Measurements from ENCODE around the gene IMPDH1.
"Not testable (repeated sequence)": the region's sequence is repeated elsewhere in the genome, so short reads cannot be mapped to it uniquely, and the experiment has no call there.

The IMPDH1 gene

DNA sequence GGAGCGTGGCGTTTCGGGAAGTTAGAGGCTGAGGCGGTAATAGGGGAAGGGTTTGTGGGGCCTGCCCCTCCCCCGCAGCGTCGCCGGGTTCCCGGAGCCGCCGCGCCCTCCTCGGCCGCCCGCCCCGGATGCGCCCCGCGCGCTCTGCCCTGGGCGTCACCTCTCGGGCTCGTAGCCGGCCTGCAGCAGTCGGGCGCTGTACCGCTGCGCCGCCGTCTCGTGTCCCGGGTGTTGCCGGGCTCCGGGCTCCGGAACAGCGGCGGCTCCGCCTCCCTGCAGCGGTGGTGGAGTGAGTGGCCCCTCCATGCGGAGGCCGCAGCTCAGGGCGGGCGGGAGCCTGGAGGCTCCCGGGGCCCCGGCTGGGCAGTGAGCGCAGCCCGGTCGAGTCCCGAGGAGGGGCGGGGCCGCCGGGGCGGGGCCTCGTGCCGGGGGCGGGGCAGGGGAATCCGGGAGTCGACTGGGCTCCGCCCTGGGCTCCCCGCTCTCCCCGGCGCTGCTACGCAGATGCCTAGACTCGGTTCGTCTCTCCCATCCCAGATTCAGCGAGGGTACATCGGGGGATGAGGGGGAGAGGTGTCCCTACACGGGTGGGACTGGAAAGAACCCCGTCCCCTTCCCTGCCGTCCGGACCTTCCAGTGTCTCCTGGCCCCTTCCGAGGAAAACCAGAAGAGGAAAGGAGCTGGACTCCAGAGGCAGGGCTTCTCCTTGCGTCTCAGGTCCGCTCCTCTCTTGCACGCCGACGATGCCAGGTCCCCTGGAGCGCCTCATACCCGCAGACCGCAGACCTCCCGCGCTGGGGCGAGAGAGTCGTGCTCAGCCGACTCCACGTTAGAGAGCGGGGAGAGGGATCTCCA, at the start of gene IMPDH1:
Gene IMPDH1 (minus strand): TSS at position 387 of the 855 bp plus-strand sequence. CDS start 81 bp downstream, at position 306.
- peaks cover 86% of the 10 kb centered on the region for H3K27me3 ChIP-seq (ENCODE audit: insufficient read depth, low read length)
- no peaks in the 10 kb centered on the region for H3K36me3 ChIP-seq (ENCODE audit: insufficient read depth, low read depth, low read length)
- peak within 1 kb of the TSS; percentile 41; the same call in 1 of the 2 replicates for H3K9ac ChIP-seq (ENCODE audit: low read depth, low read length)
- H3K4me3 ChIP-seq (ENCODE audit: low read length) = peak within 1 kb of the TSS; percentile 88
- H3K4me1 ChIP-seq (ENCODE audit: insufficient read depth, low read length) = peaks cover 15% of the 10 kb centered on the region; the same call in 1 of the 2 replicates
- H3K27ac ChIP-seq (ENCODE audit: low read length) = no peak within 1 kb of the TSS
- no peaks in the 10 kb centered on the region for H3K9me3 ChIP-seq (ENCODE audit: insufficient read depth, low read depth, low read length)

DNA sequence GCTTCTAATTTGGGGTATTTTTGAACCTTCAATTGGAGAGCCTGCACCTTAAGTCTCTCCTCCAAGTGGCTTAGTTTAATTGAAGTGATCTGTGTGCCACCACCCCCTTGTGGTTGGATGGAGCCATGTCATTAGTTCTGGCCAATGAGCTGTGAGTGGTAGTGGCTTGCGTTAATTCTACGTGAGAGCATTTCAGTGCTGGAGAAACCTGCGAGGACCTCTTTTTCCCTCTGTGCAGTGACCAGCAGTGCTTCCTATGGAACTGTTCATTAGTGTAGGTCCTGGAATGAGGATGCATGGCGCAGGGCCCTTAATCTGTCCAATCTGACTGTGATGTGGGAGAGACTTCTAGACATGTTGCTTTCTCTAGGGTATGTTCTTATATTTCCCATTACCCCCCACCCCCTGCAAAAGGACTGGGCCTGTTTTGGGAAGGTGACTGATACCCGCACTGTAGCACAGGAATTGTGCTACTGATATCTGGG, 49.7 kb upstream of the IMPDH1 start:
- Histone ChIP-seq H3K27me3 (ENCODE audit: insufficient read depth, low read length) (peaks cover 6% of the 10 kb centered on the region; the same call in 1 of the 2 replicates), H3K36me3 (ENCODE audit: insufficient read depth, low read depth, low read length) (peaks cover 28% of the 10 kb centered on the region), H3K4me3 (ENCODE audit: low read length) (no peak overlapping the region), H3K9me3 (ENCODE audit: insufficient read depth, low read depth, low read length) (no peaks in the 10 kb centered on the region), H3K27ac (ENCODE audit: low read length) (no peak overlapping the region), H3K4me1 (ENCODE audit: insufficient read depth, low read length) (peaks cover 9% of the 10 kb centered on the region), H3K9ac (ENCODE audit: low read depth, low read length) (0 out of 2 replicates have a peak overlapping the region, but pooled peaks have one; percentile 18)

DNA sequence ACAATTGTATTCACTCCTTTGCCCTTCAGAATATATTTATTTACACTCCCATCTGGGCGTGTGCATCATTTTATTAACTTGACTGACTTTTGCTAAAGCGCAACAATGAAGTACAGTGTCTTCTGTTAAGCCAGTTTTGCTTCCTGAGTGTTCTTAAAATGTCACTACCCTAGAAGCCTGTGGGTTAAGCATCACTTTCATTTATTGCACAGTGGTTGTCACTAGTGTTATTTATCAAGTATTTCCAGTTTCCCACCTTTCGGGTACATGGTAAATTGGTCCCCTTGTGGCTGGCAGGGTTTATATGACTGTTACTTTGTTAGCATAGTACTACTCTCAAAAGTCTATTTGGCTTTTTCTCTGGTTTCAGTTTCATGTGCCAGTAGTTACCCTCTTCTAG, 49.2 kb upstream of the IMPDH1 start:
- H3K4me1 ChIP-seq (ENCODE audit: insufficient read depth, low read length) = peaks cover 13% of the 10 kb centered on the region
- H3K36me3 ChIP-seq (ENCODE audit: insufficient read depth, low read depth, low read length) = peaks cover 28% of the 10 kb centered on the region
- H3K27ac ChIP-seq (ENCODE audit: low read length) = no peak overlapping the region
- no peak overlapping the region for H3K4me3 ChIP-seq (ENCODE audit: low read length)
- peaks cover 6% of the 10 kb centered on the region; the same call in 1 of the 2 replicates for H3K27me3 ChIP-seq (ENCODE audit: insufficient read depth, low read length)
- H3K9me3 ChIP-seq (ENCODE audit: insufficient read depth, low read depth, low read length) = no peaks in the 10 kb centered on the region
- no peak overlapping the region for H3K9ac ChIP-seq (ENCODE audit: low read depth, low read length)

DNA sequence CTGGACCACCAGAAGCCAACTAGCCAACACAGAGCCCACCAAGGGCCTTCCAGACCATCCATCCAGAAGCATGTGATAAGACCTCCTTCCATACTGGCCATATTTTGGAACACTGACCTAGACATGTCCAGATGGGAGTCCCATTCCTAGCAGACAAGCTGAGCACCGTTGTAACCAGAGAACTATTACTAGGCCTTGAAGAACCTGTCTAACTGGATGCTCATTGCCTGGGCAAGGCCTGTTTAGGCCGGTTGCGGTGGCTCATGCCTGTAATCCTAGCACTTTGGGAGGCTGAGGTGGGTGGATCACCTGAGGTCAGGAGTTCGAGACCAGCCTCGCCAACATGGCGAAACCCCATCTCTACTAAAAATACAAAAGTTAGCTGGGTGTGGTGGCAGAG, 47.6 kb upstream of the IMPDH1 start:
- H3K4me3 ChIP-seq (ENCODE audit: low read length) = peak overlapping the region; percentile 100
- peaks cover 16% of the 10 kb centered on the region for H3K4me1 ChIP-seq (ENCODE audit: insufficient read depth, low read length)
- not testable (repeated sequence) for H3K9me3 ChIP-seq (ENCODE audit: insufficient read depth, low read depth, low read length); H3K27me3 ChIP-seq (ENCODE audit: insufficient read depth, low read length); H3K27ac ChIP-seq (ENCODE audit: low read length)
- H3K9ac ChIP-seq (ENCODE audit: low read depth, low read length) = peak overlapping the region; percentile 100; the same call in 1 of the 2 replicates
- peaks cover 28% of the 10 kb centered on the region for H3K36me3 ChIP-seq (ENCODE audit: insufficient read depth, low read depth, low read length)

DNA sequence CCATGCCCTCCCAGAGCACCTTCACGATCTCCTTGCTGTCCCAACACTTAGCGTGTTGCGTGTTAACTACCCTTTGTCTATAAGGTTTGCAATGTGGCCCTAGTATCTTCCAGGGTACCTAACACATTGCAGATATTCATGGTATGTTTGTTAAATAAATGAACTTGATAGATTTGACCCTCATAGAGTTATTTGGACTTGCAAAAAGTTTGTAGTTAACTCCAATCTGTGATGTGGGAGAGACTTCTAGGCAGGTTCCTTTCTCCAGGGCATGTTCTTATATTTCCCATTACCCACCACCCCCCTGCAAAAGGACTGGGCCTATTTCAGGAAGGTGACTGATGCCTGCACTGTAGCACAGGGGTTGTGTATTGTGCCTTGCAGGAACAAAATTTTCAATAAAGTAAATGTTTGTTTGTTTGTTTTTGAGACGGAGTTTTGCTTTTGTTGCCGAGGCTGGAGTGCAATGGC, 46.5 kb upstream of the IMPDH1 start:
- Histone ChIP-seq H3K9me3 (ENCODE audit: insufficient read depth, low read depth, low read length) (no peaks in the 10 kb centered on the region), H3K4me1 (ENCODE audit: insufficient read depth, low read length) (peaks cover 20% of the 10 kb centered on the region), H3K27ac (ENCODE audit: low read length) (peak overlapping the region; percentile 97), H3K4me3 (ENCODE audit: low read length) (peak overlapping the region; percentile 100), H3K9ac (ENCODE audit: low read depth, low read length) (peak overlapping the region; percentile 100), H3K36me3 (ENCODE audit: insufficient read depth, low read depth, low read length) (peaks cover 28% of the 10 kb centered on the region), H3K27me3 (ENCODE audit: insufficient read depth, low read length) (peaks cover 6% of the 10 kb centered on the region; the same call in 1 of the 2 replicates)

DNA sequence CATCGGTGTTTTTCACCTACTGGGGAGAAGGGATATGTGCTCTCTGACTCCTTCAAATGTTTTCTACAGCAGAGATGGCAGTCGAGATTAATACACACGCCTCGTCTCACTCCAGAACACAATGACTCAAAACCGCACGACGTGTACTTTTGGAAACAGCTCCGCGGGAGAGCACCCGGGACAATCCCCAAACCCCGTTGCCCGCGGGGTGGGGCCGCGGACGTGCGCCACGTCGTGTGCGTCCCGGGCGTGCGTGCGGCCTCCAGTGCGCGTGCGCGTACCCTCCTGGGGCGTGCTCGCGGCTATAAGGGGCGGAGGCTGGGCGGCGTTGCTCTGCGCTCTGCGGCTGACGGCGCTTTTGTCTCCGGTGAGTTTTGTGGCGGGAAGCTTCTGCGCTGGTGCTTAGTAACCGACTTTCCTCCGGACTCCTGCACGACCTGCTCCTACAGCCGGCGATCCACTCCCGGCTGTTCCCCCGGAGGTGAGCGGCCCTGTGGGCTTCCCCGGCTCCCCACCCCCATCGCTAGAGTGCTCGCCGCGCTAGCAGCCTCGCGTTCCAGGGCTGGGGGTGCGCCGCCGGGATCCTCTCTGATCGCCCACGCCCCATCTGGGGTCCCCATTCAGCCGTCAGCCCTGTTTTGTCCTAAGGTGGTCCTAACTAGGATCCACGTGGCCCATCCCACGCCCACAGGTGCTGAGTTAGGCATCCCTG, 45.9 kb upstream of the IMPDH1 start, which contains the start of gene HILPDA:
Gene HILPDA (plus strand): TSS at position 336 of the 712 bp plus-strand sequence. CDS start 1,391 bp downstream, outside the sequence.
- H3K4me1 ChIP-seq (ENCODE audit: insufficient read depth, low read length) = peaks cover 20% of the 10 kb centered on the region
- H3K36me3 ChIP-seq (ENCODE audit: insufficient read depth, low read depth, low read length) = peaks cover 28% of the 10 kb centered on the region
- H3K9ac ChIP-seq (ENCODE audit: low read depth, low read length) = peak within 1 kb of the TSS; percentile 100

DNA sequence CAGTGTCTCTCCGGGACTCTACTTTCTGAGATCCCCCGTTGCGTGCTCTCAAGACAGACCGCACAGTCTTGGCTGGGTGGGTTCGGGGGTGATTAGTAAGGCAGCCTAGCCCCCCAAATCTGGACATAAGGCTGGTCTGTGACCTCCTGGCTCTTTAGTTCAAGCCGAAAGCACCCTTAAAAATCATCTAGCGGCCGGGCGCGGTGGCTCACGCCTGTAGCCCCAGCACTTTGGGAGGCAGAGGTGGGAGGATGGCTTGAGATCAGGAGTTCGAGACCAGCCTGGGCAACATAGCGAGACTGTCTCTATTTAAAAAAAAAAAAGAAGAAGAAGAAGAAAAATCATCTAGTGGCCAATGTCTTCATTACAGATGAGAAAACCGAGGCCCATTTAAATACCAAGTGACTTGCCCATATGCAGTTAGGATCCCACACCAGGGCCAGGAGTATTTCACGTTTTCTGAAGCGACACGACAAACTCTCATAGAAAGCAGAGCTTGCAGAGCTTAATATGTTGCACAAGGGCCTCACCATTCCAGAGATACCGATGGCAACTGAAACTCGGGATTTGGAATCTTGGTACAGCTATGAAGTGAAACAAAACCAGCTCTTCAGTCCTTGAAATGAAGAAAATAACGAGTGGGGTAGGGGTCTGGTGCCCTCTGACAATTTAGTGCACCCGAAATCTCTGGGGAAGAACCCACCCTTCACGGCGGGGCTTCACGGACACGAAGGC, 45.2 kb upstream of the IMPDH1 start:
- Histone ChIP-seq H3K4me1 (ENCODE audit: insufficient read depth, low read length) (peaks cover 20% of the 10 kb centered on the region), H3K9me3 (ENCODE audit: insufficient read depth, low read depth, low read length) (no peaks in the 10 kb centered on the region), H3K27ac (ENCODE audit: low read length) (no peak overlapping the region), H3K36me3 (ENCODE audit: insufficient read depth, low read depth, low read length) (peaks cover 28% of the 10 kb centered on the region), H3K27me3 (ENCODE audit: insufficient read depth, low read length) (peaks cover 6% of the 10 kb centered on the region; the same call in 1 of the 2 replicates), H3K9ac (ENCODE audit: low read depth, low read length) (peak overlapping the region; percentile 100; the same call in 1 of the 2 replicates), H3K4me3 (ENCODE audit: low read length) (peak overlapping the region; percentile 100)

More for the DNA sequence above, 45.9 kb upstream of the IMPDH1 start, which contains the start of gene HILPDA:
- peak within 1 kb of the TSS; percentile 97 for H3K27ac ChIP-seq (ENCODE audit: low read length)
- no peaks in the 10 kb centered on the region for H3K9me3 ChIP-seq (ENCODE audit: insufficient read depth, low read depth, low read length)
- peaks cover 6% of the 10 kb centered on the region; the same call in 1 of the 2 replicates for H3K27me3 ChIP-seq (ENCODE audit: insufficient read depth, low read length)
- H3K4me3 ChIP-seq (ENCODE audit: low read length) = peak within 1 kb of the TSS; percentile 100

DNA sequence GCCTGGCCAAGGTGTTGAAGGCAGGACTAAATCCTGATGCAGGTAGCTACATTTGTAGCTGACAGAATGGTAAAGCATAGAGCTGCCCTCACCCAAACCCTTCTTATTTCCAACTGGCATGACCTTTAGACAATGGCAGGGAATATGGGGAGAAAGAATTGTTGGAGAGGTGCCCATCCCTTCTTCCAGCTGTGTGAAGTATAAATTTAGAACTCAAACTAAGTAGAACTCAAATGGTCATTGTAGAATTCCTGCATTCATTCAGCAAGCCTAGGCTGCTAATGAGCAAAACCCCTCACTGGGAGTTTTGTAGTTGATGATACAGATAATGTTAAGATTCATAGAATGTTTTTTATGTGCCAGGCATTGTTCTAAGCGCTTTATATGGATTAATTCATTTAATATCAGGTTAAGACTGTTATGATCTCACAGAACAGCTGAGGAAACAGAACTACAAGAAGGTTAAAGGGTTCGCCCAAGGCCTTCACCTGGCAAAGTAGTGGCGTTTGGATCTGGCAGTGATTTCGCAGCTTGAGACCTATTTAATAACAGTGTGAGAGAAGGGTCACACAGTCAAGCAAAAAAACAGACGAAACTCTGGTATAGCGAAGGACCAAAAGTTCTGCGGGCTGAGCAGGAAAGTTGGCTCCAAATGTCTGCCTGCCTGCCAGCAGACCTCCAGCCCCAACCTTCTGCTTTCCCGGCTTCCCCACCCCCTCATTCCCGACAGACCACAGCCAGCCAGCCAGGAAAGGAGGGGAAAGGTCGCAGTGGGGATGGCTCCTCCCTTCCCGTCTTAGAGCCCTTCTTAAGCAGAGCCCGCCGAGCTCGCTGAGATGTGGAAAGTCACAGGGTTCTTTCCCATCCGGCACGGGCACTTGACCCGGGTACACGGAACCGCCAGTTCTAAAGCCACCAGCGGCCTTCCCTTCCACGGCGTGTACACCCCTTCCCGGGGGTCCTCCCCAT, 44.3 kb upstream of the IMPDH1 start:
- no peaks in the 10 kb centered on the region for H3K9me3 ChIP-seq (ENCODE audit: insufficient read depth, low read depth, low read length)

DNA sequence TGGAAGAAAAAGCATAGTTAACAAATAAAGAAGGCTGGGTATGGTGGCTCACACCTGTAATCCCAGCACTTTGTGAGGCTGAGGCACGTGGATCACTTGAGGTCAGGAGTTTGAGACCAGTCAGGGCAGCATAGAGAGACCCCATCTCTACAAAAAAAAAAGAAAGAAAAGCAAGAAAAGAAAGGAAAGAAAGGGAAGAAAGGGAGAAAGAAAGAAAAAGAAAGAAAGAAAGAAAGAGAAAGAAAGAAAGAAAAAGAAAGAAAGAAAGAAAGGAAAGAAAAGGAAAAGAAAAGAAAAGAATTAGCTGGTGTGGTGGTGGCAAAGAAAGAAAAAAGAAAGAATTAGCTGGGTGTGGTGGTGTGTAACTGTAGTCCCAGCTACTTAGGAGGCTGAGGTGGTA, 42.8 kb upstream of the IMPDH1 start:
- H3K27me3 ChIP-seq (ENCODE audit: insufficient read depth, low read length) = peaks cover 6% of the 10 kb centered on the region; the same call in 1 of the 2 replicates
- no peak overlapping the region for H3K4me3 ChIP-seq (ENCODE audit: low read length)
- no peak overlapping the region for H3K9ac ChIP-seq (ENCODE audit: low read depth, low read length)
- H3K9me3 ChIP-seq (ENCODE audit: insufficient read depth, low read depth, low read length) = no peaks in the 10 kb centered on the region
- H3K36me3 ChIP-seq (ENCODE audit: insufficient read depth, low read depth, low read length) = peaks cover 7% of the 10 kb centered on the region
- no peak overlapping the region for H3K27ac ChIP-seq (ENCODE audit: low read length)
- peaks cover 20% of the 10 kb centered on the region for H3K4me1 ChIP-seq (ENCODE audit: insufficient read depth, low read length)

More for the DNA sequence above, 44.3 kb upstream of the IMPDH1 start:
- no peak overlapping the region for H3K27ac ChIP-seq (ENCODE audit: low read length)
- H3K36me3 ChIP-seq (ENCODE audit: insufficient read depth, low read depth, low read length) = peaks cover 22% of the 10 kb centered on the region
- H3K27me3 ChIP-seq (ENCODE audit: insufficient read depth, low read length) = peaks cover 6% of the 10 kb centered on the region; the same call in 1 of the 2 replicates
- peaks cover 20% of the 10 kb centered on the region for H3K4me1 ChIP-seq (ENCODE audit: insufficient read depth, low read length)
- peak overlapping the region; percentile 61 for H3K4me3 ChIP-seq (ENCODE audit: low read length)
- peak overlapping the region; percentile 62; the same call in 1 of the 2 replicates for H3K9ac ChIP-seq (ENCODE audit: low read depth, low read length)

DNA sequence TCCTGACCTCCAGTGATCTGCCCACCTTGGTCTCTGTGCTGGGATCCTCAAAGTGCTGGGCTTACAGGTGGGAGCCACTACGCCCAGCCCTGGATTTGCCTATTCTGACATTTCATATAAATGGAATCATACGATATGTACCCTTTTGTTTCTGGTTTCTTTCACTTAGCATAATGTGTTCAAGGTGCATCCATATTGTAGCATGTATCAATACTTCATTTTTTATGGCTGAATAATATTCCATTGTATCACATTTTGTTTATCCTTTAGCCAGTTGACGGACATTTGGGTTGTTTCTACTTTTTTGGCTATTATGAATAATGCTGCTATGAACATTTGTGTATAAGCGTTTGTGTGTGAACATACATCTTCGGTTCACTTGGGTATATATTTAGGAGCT, 41.1 kb upstream of the IMPDH1 start:
- H3K9me3 ChIP-seq (ENCODE audit: insufficient read depth, low read depth, low read length) = no peaks in the 10 kb centered on the region
- peaks cover 15% of the 10 kb centered on the region for H3K4me1 ChIP-seq (ENCODE audit: insufficient read depth, low read length)
- peaks cover 6% of the 10 kb centered on the region; the same call in 1 of the 2 replicates for H3K27me3 ChIP-seq (ENCODE audit: insufficient read depth, low read length)
- H3K36me3 ChIP-seq (ENCODE audit: insufficient read depth, low read depth, low read length) = no peaks in the 10 kb centered on the region
- H3K9ac ChIP-seq (ENCODE audit: low read depth, low read length) = no peak overlapping the region
- no peak overlapping the region for H3K27ac ChIP-seq (ENCODE audit: low read length)
- no peak overlapping the region for H3K4me3 ChIP-seq (ENCODE audit: low read length)
